ENCODE data around the gene PLPPR1. TPM values are rescaled to one million over a fixed set of nuclear protein-coding genes. Genes with fewer than 3 reads are reported as not detected.
"Not testable (repeated sequence)": the region's sequence is repeated elsewhere in the genome, so short reads cannot be mapped to it uniquely, and the experiment has no call there.

Gene PLPPR1
- total RNA-seq, 1 donor: not detected

GRCh38 chr9:101326035-101326434 is 297.5 kb downstream of the PLPPR1 start:
- TF ChIP-seq, protein P1, sequence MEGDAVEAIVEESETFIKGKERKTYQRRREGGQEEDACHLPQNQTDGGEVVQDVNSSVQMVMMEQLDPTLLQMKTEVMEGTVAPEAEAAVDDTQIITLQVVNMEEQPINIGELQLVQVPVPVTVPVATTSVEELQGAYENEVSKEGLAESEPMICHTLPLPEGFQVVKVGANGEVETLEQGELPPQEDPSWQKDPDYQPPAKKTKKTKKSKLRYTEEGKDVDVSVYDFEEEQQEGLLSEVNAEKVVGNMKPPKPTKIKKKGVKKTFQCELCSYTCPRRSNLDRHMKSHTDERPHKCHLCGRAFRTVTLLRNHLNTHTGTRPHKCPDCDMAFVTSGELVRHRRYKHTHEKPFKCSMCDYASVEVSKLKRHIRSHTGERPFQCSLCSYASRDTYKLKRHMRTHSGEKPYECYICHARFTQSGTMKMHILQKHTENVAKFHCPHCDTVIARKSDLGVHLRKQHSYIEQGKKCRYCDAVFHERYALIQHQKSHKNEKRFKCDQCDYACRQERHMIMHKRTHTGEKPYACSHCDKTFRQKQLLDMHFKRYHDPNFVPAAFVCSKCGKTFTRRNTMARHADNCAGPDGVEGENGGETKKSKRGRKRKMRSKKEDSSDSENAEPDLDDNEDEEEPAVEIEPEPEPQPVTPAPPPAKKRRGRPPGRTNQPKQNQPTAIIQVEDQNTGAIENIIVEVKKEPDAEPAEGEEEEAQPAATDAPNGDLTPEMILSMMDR (IDR thresholded peaks at IDR 0.05; ENCODE audit: insufficient read depth, low read length): no peak
- no peak overlapping the region for H3K4me3 ChIP-seq (ENCODE audit: low read depth, low read length)
- DNase-seq (ENCODE audit: low read depth): no peak

DNA sequence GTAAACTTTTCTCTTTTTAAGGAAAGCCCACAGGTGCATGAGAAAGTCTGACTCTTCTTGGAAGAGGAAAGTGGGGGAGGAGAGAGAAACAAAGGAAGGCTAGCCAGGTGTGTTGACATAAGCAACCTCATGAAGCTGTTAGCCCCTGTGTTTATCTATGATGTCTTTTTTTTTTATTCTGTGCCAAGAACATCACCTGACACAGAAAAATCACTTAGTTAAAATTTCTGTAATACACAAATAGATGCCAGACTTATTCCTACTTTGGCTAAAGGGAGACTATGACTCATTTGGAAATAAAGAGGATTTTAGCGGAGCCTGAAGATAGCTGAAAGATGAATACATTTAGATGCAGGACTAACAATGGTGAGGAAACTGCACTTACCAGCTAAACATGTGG is 298.0 kb downstream of the PLPPR1 start:
- TF ChIP-seq, protein P1 (IDR thresholded peaks at IDR 0.05; ENCODE audit: insufficient read depth, low read length): no peak
- no peak for DNase-seq (ENCODE audit: low read depth)
- H3K4me3 ChIP-seq (ENCODE audit: low read depth, low read length): no peak overlapping the region

- H3K4me3 ChIP-seq (ENCODE audit: low read depth, low read length); DNase-seq (ENCODE audit: low read depth): not testable (repeated sequence)
Observed at GRCh38 chr9:101327422-101327909, 298.9 kb downstream of the PLPPR1 start.

DNA sequence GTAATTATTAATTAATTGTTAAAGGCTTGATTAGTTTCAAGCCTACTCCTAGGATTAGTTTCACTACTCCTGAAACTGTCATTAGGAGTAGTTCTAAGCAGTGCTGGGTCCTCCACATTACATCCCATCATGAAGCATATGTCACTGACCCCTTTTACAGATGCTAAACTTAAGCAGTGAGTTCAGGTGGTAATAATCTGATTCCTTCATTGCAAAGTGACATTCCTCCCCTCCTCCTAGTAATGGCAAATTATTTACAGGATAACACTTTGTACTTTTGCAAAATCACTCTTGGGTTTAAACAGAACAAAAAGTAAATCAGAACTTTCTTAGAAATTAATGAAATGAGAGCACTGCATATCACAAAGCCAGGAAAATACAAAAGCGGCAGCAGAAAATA is 303.8 kb downstream of the PLPPR1 start:
- DNase-seq (ENCODE audit: low read depth): no peak
- no peak overlapping the region for H3K4me3 ChIP-seq (ENCODE audit: low read depth, low read length)
- TF ChIP-seq, protein P1 (IDR thresholded peaks at IDR 0.05; ENCODE audit: insufficient read depth, low read length): no peak

DNA sequence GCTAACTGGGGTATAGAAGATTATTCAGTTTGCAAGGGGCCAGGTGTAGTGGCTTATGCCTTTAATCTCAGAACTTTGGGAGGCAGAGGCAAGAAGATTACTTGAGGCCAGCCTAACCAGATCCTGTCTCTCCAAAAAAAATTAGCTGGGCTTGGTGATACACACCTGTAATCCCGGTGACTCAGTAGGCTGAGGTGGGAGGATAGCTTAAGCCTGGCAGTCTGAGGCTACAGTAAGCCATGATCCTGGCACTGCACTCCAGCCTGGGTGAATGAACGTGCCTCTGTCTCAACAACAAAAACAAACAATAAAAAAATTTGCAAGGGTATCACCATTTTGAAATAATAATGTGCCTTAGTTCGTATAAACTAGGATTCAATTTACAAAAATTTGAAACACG is 305.0 kb downstream of the PLPPR1 start:
- TF ChIP-seq, protein P1 (IDR thresholded peaks at IDR 0.05; ENCODE audit: insufficient read depth, low read length): no peak
- H3K4me3 ChIP-seq (ENCODE audit: low read depth, low read length): no peak overlapping the region
- no peak for DNase-seq (ENCODE audit: low read depth)

GRCh38 chr9:101333926-101334702 is 305.6 kb downstream of the PLPPR1 start:
- H3K4me3 ChIP-seq (ENCODE audit: low read depth, low read length): no peak overlapping the region
- TF ChIP-seq, protein P1 (IDR thresholded peaks at IDR 0.05; ENCODE audit: insufficient read depth, low read length): no peak
- no peak for DNase-seq (ENCODE audit: low read depth)

- TF ChIP-seq, protein P1 (IDR thresholded peaks at IDR 0.05; ENCODE audit: insufficient read depth, low read length): no peak
- DNase-seq (ENCODE audit: low read depth): no peak
- H3K4me3 ChIP-seq (ENCODE audit: low read depth, low read length): no peak overlapping the region
Observed at GRCh38 chr9:101336091-101336490, 307.6 kb downstream of the PLPPR1 start.
